Stomach smooth muscle (tissue), 2 donors: ENCODE data around the gene CR1.
"Not testable (repeated sequence)": the region's sequence is repeated elsewhere in the genome, so short reads cannot be mapped to it uniquely, and the experiment has no call there.

ENCODE experiments used
- H3K27ac ChIP-seq: one replicate; pipeline ENCODE4 v1.7.0; 2013; ENCODE audit warnings: mild to moderate bottlenecking, low read length, inconsistent platforms
- H3K27me3 ChIP-seq, 2 donors: one replicate each; pipeline ENCODE4 v1.7.0; 2013; ENCODE audit warnings: low read length in 2 of 2; ENCODE audit not compliant: insufficient read depth in 2 of 2, control insufficient read depth in 1 of 2
- H3K36me3 ChIP-seq, 2 donors: one replicate each; pipeline ENCODE4 v1.7.0; 2013; ENCODE audit warnings: low read length in 2 of 2; ENCODE audit not compliant: control insufficient read depth in 2 of 2, insufficient read depth in 2 of 2
- H3K4me1 ChIP-seq: one replicate; pipeline ENCODE4 v1.7.0; 2013; ENCODE audit warnings: low read length; ENCODE audit not compliant: control insufficient read depth, insufficient read depth
- H3K4me3 ChIP-seq, 2 donors: one replicate each; pipeline ENCODE4 v1.7.0; 2013; ENCODE audit warnings: low read length in 2 of 2
- H3K9ac ChIP-seq, 2 donors: one replicate each; pipeline ENCODE4 v1.7.0; 2013; ENCODE audit warnings: low read length in 2 of 2, mild to moderate bottlenecking in 1 of 2
- H3K9me3 ChIP-seq, 2 donors: one replicate each; pipeline ENCODE4 v1.7.0; 2013; ENCODE audit warnings: low read length in 2 of 2; ENCODE audit not compliant: control insufficient read depth in 2 of 2
- donor health status: healthy.
- donor health status: Pancreatic carcinoma.

Gene CR1

GRCh38 chr1:207581496-207582153, 85.7 kb downstream of the CR1 start:
- no peak overlapping the region for H3K9ac ChIP-seq
- H3K36me3 ChIP-seq, result no peaks in the 10 kb centered on the region
- H3K27me3 ChIP-seq, result peaks cover 0 to 2% of the 10 kb centered on the region in 2 donors
- no peak overlapping the region for H3K27ac ChIP-seq
- H3K4me3 ChIP-seq, result no peak overlapping the region
- no peaks in the 10 kb centered on the region for H3K4me1 ChIP-seq
- no peaks in the 10 kb centered on the region for H3K9me3 ChIP-seq

- H3K27ac ChIP-seq, H3K27me3 ChIP-seq, H3K9me3 ChIP-seq, H3K4me1 ChIP-seq, H3K36me3 ChIP-seq, H3K9ac ChIP-seq, H3K4me3 ChIP-seq: not testable (repeated sequence)
Measured at GRCh38 chr1:207589506-207589905, 93.5 kb downstream of the CR1 start.

DNA sequence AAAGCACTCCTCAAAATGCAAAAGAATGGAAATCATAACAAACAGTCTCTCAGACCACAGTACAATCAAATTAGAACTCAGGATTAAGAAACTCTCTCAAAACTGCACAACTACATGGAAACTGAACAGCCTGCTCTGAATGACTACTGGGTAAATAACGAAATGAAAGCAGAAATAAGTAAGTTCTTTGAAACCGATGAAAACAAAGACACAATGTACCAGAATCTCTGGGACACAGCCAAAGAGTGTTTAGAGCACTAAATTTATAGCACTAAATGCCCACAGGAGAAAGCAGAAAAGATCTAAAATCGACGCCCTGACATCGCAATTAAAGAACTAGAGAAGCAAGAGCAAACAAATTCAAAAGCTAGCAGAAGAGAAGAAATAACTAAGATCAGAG, 95.2 kb downstream of the CR1 start:
- H3K4me3 ChIP-seq, H3K9me3 ChIP-seq, H3K4me1 ChIP-seq, H3K36me3 ChIP-seq, H3K27me3 ChIP-seq, H3K27ac ChIP-seq, H3K9ac ChIP-seq: not testable (repeated sequence)

GRCh38 chr1:207594095-207594494, 98.1 kb downstream of the CR1 start:
- not testable (repeated sequence) for H3K27ac ChIP-seq, H3K27me3 ChIP-seq, H3K9me3 ChIP-seq, H3K4me1 ChIP-seq, H3K4me3 ChIP-seq, H3K9ac ChIP-seq, H3K36me3 ChIP-seq

GRCh38 chr1:207603777-207604176, 107.8 kb downstream of the CR1 start:
- Histone ChIP-seq H3K4me1 (no peaks in the 10 kb centered on the region), H3K36me3 (no peaks in the 10 kb centered on the region)

DNA sequence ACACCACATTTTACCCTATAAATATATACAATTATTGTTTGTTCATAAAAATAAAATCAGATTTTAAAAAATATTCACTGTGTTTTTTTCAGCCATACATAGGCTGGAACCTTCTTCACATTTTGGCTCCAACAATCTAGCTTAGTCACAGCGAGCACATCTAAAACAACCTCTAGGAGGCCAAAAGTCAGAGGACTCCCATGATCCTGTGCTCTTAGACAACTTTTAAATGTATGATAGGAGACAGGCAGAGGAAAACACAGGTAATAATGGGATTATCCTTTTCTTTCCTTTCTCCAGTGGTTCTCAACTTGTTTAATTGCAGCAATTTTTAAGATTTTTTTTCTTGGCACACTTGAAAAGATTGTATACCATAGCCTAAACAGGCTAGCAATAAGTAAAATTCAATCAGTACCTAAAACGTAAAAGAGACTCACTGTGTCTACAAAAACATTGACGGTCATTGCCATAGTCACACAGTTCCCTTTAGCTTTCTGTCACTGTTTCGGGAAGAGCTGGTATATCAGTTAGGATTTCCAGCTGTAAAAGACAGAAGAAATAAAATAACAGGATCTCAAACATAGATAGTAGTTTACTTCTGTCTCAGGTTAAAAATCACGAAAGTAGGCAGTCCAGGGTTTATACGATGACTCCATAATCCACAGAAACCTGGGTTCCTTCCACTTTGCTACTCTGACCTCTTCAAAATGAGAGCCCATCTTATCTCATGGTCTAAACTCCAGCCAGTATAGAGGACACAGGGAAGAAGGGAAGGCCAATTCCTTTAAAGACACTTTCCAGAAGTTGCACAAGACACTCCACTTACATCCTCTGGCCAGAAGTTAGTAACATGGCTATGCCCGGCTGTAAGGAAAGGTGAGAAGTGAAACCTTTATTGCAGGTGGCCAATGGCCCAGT, 109.7 kb downstream of the CR1 start:
- Histone ChIP-seq H3K9ac (no peak overlapping the region), H3K27ac (no peak overlapping the region), H3K27me3 (no peaks in the 10 kb centered on the region), H3K36me3 (no peaks in the 10 kb centered on the region), H3K9me3 (no peaks in the 10 kb centered on the region), H3K4me3 (no peak overlapping the region), H3K4me1 (no peaks in the 10 kb centered on the region)

More at GRCh38 chr1:207603777-207604176, 107.8 kb downstream of the CR1 start:
- no peak overlapping the region for H3K9ac ChIP-seq
- no peak overlapping the region for H3K27ac ChIP-seq
- no peak overlapping the region for H3K4me3 ChIP-seq
- no peaks in the 10 kb centered on the region for H3K27me3 ChIP-seq
- H3K9me3 ChIP-seq, result no peaks in the 10 kb centered on the region

- Histone ChIP-seq H3K27ac (no peak overlapping the region), H3K4me1 (no peaks in the 10 kb centered on the region), H3K36me3 (no peaks in the 10 kb centered on the region), H3K4me3 (no peak overlapping the region), H3K27me3 (no peaks in the 10 kb centered on the region), H3K9ac (no peak overlapping the region), H3K9me3 (no peaks in the 10 kb centered on the region)
Measured at GRCh38 chr1:207606362-207606755, 110.4 kb downstream of the CR1 start.

DNA sequence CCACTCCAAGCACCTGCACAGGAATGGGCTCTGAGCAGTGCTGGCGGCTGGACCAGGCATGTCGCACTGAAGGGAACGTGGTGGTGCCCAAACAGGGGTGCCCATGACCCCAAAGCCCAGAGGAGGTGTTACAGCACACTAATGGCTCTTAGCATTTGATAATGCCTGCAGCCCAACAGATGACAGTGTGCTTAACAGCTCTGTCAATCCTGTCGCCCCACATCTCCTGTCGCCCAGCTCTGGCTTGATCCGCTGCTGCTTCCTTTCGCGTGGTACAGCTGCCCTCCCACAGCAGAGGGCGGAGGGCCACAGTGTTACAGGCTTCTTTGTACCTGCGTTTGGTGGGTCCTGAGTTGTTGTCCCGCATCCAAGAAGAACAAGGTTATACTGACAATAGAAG, 116.8 kb downstream of the CR1 start:
- Histone ChIP-seq H3K36me3 (no peaks in the 10 kb centered on the region), H3K27ac (no peak overlapping the region), H3K4me1 (no peaks in the 10 kb centered on the region), H3K4me3 (no peak overlapping the region), H3K9ac (no peak overlapping the region), H3K27me3 (peaks cover 0 to 4% of the 10 kb centered on the region in 2 donors), H3K9me3 (no peaks in the 10 kb centered on the region)

DNA sequence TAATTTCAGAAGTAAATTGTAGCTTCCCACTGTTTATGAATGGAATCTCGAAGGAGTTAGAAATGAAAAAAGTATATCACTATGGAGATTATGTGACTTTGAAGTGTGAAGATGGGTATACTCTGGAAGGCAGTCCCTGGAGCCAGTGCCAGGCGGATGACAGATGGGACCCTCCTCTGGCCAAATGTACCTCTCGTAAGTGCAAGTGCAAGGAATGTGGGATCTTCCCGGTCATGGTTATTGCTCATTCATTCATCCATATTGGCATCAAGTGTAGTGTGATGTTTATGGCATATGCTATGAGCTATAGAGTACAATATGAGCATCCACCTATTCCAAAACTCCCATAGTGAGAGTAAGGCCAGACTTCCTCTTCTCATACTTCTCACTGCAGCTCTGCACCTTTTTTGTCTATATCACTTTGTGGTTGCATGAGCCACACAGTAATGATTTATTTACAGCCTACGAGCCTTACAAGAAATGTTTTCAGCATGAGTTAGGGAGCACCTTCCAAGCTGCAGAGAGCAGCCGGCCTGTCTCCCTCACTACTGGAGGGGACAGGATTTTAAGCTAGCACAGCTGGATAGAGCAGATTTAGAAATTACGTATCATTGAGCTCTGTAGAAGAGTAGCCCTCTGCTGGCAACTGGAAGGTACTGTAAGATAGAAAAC, 124.0 kb downstream of the CR1 start:
- H3K9ac ChIP-seq, result no peak overlapping the region
- no peaks in the 10 kb centered on the region for H3K4me1 ChIP-seq
- no peak overlapping the region for H3K27ac ChIP-seq
- H3K36me3 ChIP-seq, result no peaks in the 10 kb centered on the region
- no peaks in the 10 kb centered on the region for H3K9me3 ChIP-seq
- no peaks in the 10 kb centered on the region for H3K27me3 ChIP-seq
- no peak overlapping the region for H3K4me3 ChIP-seq

- Histone ChIP-seq H3K4me3 (no peak overlapping the region), H3K36me3 (no peaks in the 10 kb centered on the region), H3K9me3 (no peaks in the 10 kb centered on the region), H3K27ac (no peak overlapping the region), H3K9ac (no peak overlapping the region), H3K4me1 (no peaks in the 10 kb centered on the region), H3K27me3 (no peaks in the 10 kb centered on the region)
Measured at GRCh38 chr1:207620543-207620893, 124.6 kb downstream of the CR1 start.
